Measurements from ENCODE around the gene PPP1R26. TPM values are rescaled to one million over a fixed set of nuclear protein-coding genes. Genes with fewer than 3 reads are reported as not detected.

The PPP1R26 gene
- polyA plus RNA-seq, 3 donors: 29.7 to 37.9 (median 33.4) TPM

- peak; percentile 68 to 89 (median 83) for DNase-seq (ENCODE audit: extremely low read depth in 1 of 11, low read depth in 9 of 11, low spot score in 4 of 11)
Observed at GRCh38 chr9:135499326-135500070, 19.9 kb downstream of the PPP1R26 start.

GRCh38 chr9:135500071-135500524 lies 20.5 kb downstream of the PPP1R26 start:
- DNase-seq (ENCODE audit: extremely low read depth in 1 of 11, low read depth in 9 of 11, low spot score in 4 of 11): peak in 1 of 11 donors; percentile 32

GRCh38 chr9:135500525-135501260 lies 21.1 kb downstream of the PPP1R26 start, which contains the start of gene MRPS2:
MRPS2 (plus strand) TSS chr9:135500682; CDS start chr9:135500711, 29 bp downstream.
- DNase-seq (ENCODE audit: extremely low read depth in 1 of 11, low read depth in 9 of 11, low spot score in 4 of 11): peak in 10 of 11 donors; percentile 73 to 87 (median 84)

- DNase-seq (ENCODE audit: extremely low read depth in 1 of 11, low read depth in 9 of 11, low spot score in 4 of 11): peak in 1 of 11 donors; percentile 33
Observed at GRCh38 chr9:135501261-135502167, 21.9 kb downstream of the PPP1R26 start.

- no peak for DNase-seq (ENCODE audit: extremely low read depth in 1 of 11, low read depth in 9 of 11, low spot score in 4 of 11)
Observed at GRCh38 chr9:135502168-135502872, 22.7 kb downstream of the PPP1R26 start.

- DNase-seq (ENCODE audit: extremely low read depth in 1 of 11, low read depth in 9 of 11, low spot score in 4 of 11): no peak
Observed at GRCh38 chr9:135502873-135503321, 23.3 kb downstream of the PPP1R26 start.

- no peak for DNase-seq (ENCODE audit: extremely low read depth in 1 of 11, low read depth in 9 of 11, low spot score in 4 of 11)
Observed at GRCh38 chr9:135503371-135504261, 24.0 kb downstream of the PPP1R26 start.

- DNase-seq (ENCODE audit: extremely low read depth in 1 of 11, low read depth in 9 of 11, low spot score in 4 of 11): peak in 1 of 11 donors; percentile 35
Observed at GRCh38 chr9:135504262-135505243, 25.0 kb downstream of the PPP1R26 start.

GRCh38 chr9:135505406-135506187 lies 26.0 kb downstream of the PPP1R26 start:
- DNase-seq (ENCODE audit: extremely low read depth in 1 of 11, low read depth in 9 of 11, low spot score in 4 of 11): no peak

- DNase-seq (ENCODE audit: extremely low read depth in 1 of 11, low read depth in 9 of 11, low spot score in 4 of 11): no peak
Observed at GRCh38 chr9:135506327-135507103, 26.9 kb downstream of the PPP1R26 start.

- DNase-seq (ENCODE audit: extremely low read depth in 1 of 11, low read depth in 9 of 11, low spot score in 4 of 11): no peak
Observed at GRCh38 chr9:135507104-135508035, 27.8 kb downstream of the PPP1R26 start.

- no peak for DNase-seq (ENCODE audit: extremely low read depth in 1 of 11, low read depth in 9 of 11, low spot score in 4 of 11)
Observed at GRCh38 chr9:135508211-135508820, 28.7 kb downstream of the PPP1R26 start.

- DNase-seq (ENCODE audit: extremely low read depth in 1 of 11, low read depth in 9 of 11, low spot score in 4 of 11): no peak
Observed at GRCh38 chr9:135509458-135509857, 29.9 kb downstream of the PPP1R26 start.

Data from renal cortex interstitium (tissue), 11 donors.